ENCODE measurements around the gene ERMARD.

Gene ERMARD

GRCh38 chr6:169751242-169752073, at the start of gene ERMARD, which contains the start of gene DYNLT2:
Gene ERMARD, plus strand, starts transcription at chr6:169751622. Its CDS starts 36 bp downstream, at chr6:169751658.
Gene DYNLT2, minus strand, starts transcription at chr6:169751572. Its CDS starts 114 bp downstream, at chr6:169751458.
- DNase-seq = peak; percentile 95

- peak; percentile 93 for DNase-seq
Measured at GRCh38 chr6:169701954-169702839, 49.2 kb upstream of the ERMARD start, which contains the start of the genes C6orf120 and WDR27. Gene C6orf120, plus strand, starts transcription at chr6:169702126. Its CDS starts 334 bp downstream, at chr6:169702460. Gene WDR27, minus strand, starts transcription at chr6:169702029. Its CDS starts 13,024 bp downstream, at chr6:169689005.

- no peak for DNase-seq
Measured at GRCh38 chr6:169702840-169703246, 48.6 kb upstream of the ERMARD start.

- no peak for DNase-seq
Measured at GRCh38 chr6:169707772-169708171, 43.6 kb upstream of the ERMARD start.

- DNase-seq = no peak
Measured at GRCh38 chr6:169709293-169709692, 42.1 kb upstream of the ERMARD start.

GRCh38 chr6:169710009-169710408, 41.4 kb upstream of the ERMARD start:
- no peak for DNase-seq

- no peak for DNase-seq
Measured at GRCh38 chr6:169714178-169714577, 37.2 kb upstream of the ERMARD start.

GRCh38 chr6:169714595-169714994, 36.8 kb upstream of the ERMARD start:
- DNase-seq = no peak

GRCh38 chr6:169719117-169719516, 32.3 kb upstream of the ERMARD start:
- no peak for DNase-seq

- no peak for DNase-seq
Measured at GRCh38 chr6:169720207-169720855, 31.1 kb upstream of the ERMARD start.

GRCh38 chr6:169722362-169723199, 28.8 kb upstream of the ERMARD start:
- DNase-seq = peak; percentile 55

- DNase-seq = peak; percentile 68
Measured at GRCh38 chr6:169723200-169723909, 28.1 kb upstream of the ERMARD start.

- DNase-seq = peak; percentile 35
Measured at GRCh38 chr6:169723991-169724493, 27.4 kb upstream of the ERMARD start.

- DNase-seq = peak; percentile 26
Measured at GRCh38 chr6:169724494-169725124, 26.8 kb upstream of the ERMARD start, which contains the start of gene PHF10. Gene PHF10, minus strand, starts transcription at chr6:169724500. Its CDS starts 569 bp downstream, at chr6:169723931.

- DNase-seq = peak; percentile 30
Measured at GRCh38 chr6:169725125-169726048, 26.0 kb upstream of the ERMARD start.

GRCh38 chr6:169726049-169726400, 25.4 kb upstream of the ERMARD start:
- no peak for DNase-seq

- no peak for DNase-seq
Measured at GRCh38 chr6:169726963-169727362, 24.5 kb upstream of the ERMARD start.

GRCh38 chr6:169729961-169730360, 21.5 kb upstream of the ERMARD start:
- no peak for DNase-seq
